ENCODE results near the gene LCORL. TPM values are rescaled to one million over a fixed set of nuclear protein-coding genes. Genes with fewer than 3 reads are reported as not detected.
"Not testable (repeated sequence)": the region's sequence is repeated elsewhere in the genome, so short reads cannot be mapped to it uniquely, and the experiment has no call there.

Gene LCORL
- total and polyA plus RNA-seq, 2 of the 4 experiments (the other 2 are of a cell fraction), result 2.1 to 5.0 TPM

- no peak overlapping the region for H3K27ac ChIP-seq (ENCODE audit: insufficient read depth, low read length)
- H4K91ac ChIP-seq (ENCODE audit: insufficient read depth, low read depth, low read length), result no peak overlapping the region
- H3K23ac ChIP-seq (ENCODE audit: low read depth, low read length), result no peak overlapping the region
- H4K5ac ChIP-seq (ENCODE audit: low read depth, low read length), result no peak overlapping the region
- no peak overlapping the region for H2BK15ac ChIP-seq (ENCODE audit: low read depth, low read length)
- no peaks in the 10 kb centered on the region for H3K79me1 ChIP-seq (ENCODE audit: low read depth in 1 of 2, low read length in 2 of 2)
- TF ChIP-seq MAZ (IDR thresholded peaks at IDR 0.05; ENCODE audit: borderline replicate concordance, low read depth, low read length) (no peak), POLR2A (IDR thresholded peaks at IDR 0.05; ENCODE audit: low read depth, low read length) (no peak), MXI1 (IDR thresholded peaks at IDR 0.05; ENCODE audit: borderline replicate concordance, low read depth, low read length) (no peak), CTCF (conservative IDR thresholded peaks at IDR 0.05; ENCODE audit: low read depth, low read length) (no peak), RFX5 (IDR thresholded peaks at IDR 0.05; ENCODE audit: low read depth, low read length) (no peak), MAFK (IDR thresholded peaks at IDR 0.05; ENCODE audit: low read depth, low read length) (peak; percentile 65)
- dilution Hi-C loops (cut with HindIII; ENCODE audit: low sequenced_read_pairs, unreplicated experiment), result no loop called here
- no peak overlapping the region for H3K56ac ChIP-seq (ENCODE audit: extremely low read depth, insufficient read depth, low read length)
- in situ Hi-C loops (cut with MboI; ENCODE audit: low sequenced_read_pairs), result no loop called here
- H2AFZ ChIP-seq (replicated peaks; ENCODE audit: low read length, poor library complexity), result no peak overlapping the region
- H4K20me1 ChIP-seq (ENCODE audit: insufficient read depth, low read length), result no peaks in the 10 kb centered on the region
- intact Hi-C loops (cut with micrococcal nuclease), result no loop called here
- H4K8ac ChIP-seq (ENCODE audit: low read depth in 2 of 2, low read length in 2 of 2), result no peak overlapping the region
- H2BK120ac ChIP-seq (ENCODE audit: low read depth, low read length), result no peak overlapping the region
- no peak overlapping the region for H3K4me3 ChIP-seq (ENCODE audit: insufficient read depth, low read depth, low read length)
- ChIA-PET POLR2A (ENCODE audit: unreplicated experiment) (no interaction called here), CTCF (interaction anchor here (0.6 to 0.7 kb wide), 3 partner anchors 33 to 226 kb away, joined by 3 to 5 read pairs (median 4); no protein-coding TSS in a partner anchor)
- H3K18ac ChIP-seq (ENCODE audit: low read depth, low read length), result no peak overlapping the region
- ATAC-seq (ENCODE audit: low read depth) (no peak), DNase-seq (no peak)
- no peak overlapping the region for H2AK5ac ChIP-seq (ENCODE audit: low read depth, low read length)
- H3K27me3 ChIP-seq (ENCODE audit: control insufficient read depth, insufficient read depth, low read length), result no peaks in the 10 kb centered on the region
- no peak overlapping the region for H3K4me2 ChIP-seq (ENCODE audit: low read depth, low read length)
- BruUV-seq (replicated peaks), result no TSS peak
- no peak overlapping the region for H3K14ac ChIP-seq (replicated peaks; ENCODE audit: low read depth, low read length)
- H3K4ac ChIP-seq (ENCODE audit: low read depth, low read length), result no peak overlapping the region
- H3K9me3 ChIP-seq (ENCODE audit: control insufficient read depth, insufficient read depth, low read length), result no peaks in the 10 kb centered on the region
- H2BK5ac ChIP-seq (ENCODE audit: low read depth, low read length, poor library complexity, severe bottlenecking), result no peak overlapping the region
- no peak overlapping the region for H2BK20ac ChIP-seq (ENCODE audit: low read depth, low read length)
- H2AK9ac ChIP-seq (replicated peaks; ENCODE audit: low read depth, low read length, poor library complexity), result no peak overlapping the region
- peaks cover 2% of the 10 kb centered on the region; the same call in 1 of the 2 replicates for H3K4me1 ChIP-seq (ENCODE audit: control insufficient read depth, insufficient read depth, low read length)
- H3K36me3 ChIP-seq (ENCODE audit: control insufficient read depth, insufficient read depth, low read length), result no peaks in the 10 kb centered on the region
- H3K9ac ChIP-seq (ENCODE audit: low read depth, low read length), result no peak overlapping the region
- H3K9me1 ChIP-seq (ENCODE audit: insufficient read depth, low read length), result no peaks in the 10 kb centered on the region
These were observed 169.6 kb downstream of the LCORL start for GRCh38 chr4:17851959-17852358.

GRCh38 chr4:17850295-17850694 is 171.3 kb downstream of the LCORL start:
- WGBS, 2 experiments (ENCODE audit: extremely low coverage in 2 of 2, insufficient read length in 1 of 2), result no CpG with 5 or more reads among the region's 1 CpG
- not testable (repeated sequence) for ATAC-seq (ENCODE audit: low read depth)

More at GRCh38 chr4:17850295-17850694, 171.3 kb downstream of the LCORL start:
- H3K56ac ChIP-seq (ENCODE audit: extremely low read depth, insufficient read depth, low read length); H3K4ac ChIP-seq (ENCODE audit: low read depth, low read length); H3K18ac ChIP-seq (ENCODE audit: low read depth, low read length); H2BK120ac ChIP-seq (ENCODE audit: low read depth, low read length); H2BK20ac ChIP-seq (ENCODE audit: low read depth, low read length); H2AK9ac ChIP-seq (replicated peaks; ENCODE audit: low read depth, low read length, poor library complexity); H3K9ac ChIP-seq (ENCODE audit: low read depth, low read length); in situ Hi-C loops (cut with MboI; ENCODE audit: low sequenced_read_pairs); H3K4me1 ChIP-seq (ENCODE audit: control insufficient read depth, insufficient read depth, low read length); H4K5ac ChIP-seq (ENCODE audit: low read depth, low read length); H3K36me3 ChIP-seq (ENCODE audit: control insufficient read depth, insufficient read depth, low read length); H2BK5ac ChIP-seq (ENCODE audit: low read depth, low read length, poor library complexity, severe bottlenecking); DNase-seq; H3K9me3 ChIP-seq (ENCODE audit: control insufficient read depth, insufficient read depth, low read length); H3K4me2 ChIP-seq (ENCODE audit: low read depth, low read length); H3K14ac ChIP-seq (replicated peaks; ENCODE audit: low read depth, low read length); H3K9me1 ChIP-seq (ENCODE audit: insufficient read depth, low read length); H4K20me1 ChIP-seq (ENCODE audit: insufficient read depth, low read length); H3K27ac ChIP-seq (ENCODE audit: insufficient read depth, low read length); H3K23ac ChIP-seq (ENCODE audit: low read depth, low read length); H4K8ac ChIP-seq (ENCODE audit: low read depth in 2 of 2, low read length in 2 of 2); CTCF ChIA-PET; BruUV-seq (replicated peaks); H3K4me3 ChIP-seq (ENCODE audit: insufficient read depth, low read depth, low read length); H4K91ac ChIP-seq (ENCODE audit: insufficient read depth, low read depth, low read length); H3K79me1 ChIP-seq (ENCODE audit: low read depth in 1 of 2, low read length in 2 of 2); H2AK5ac ChIP-seq (ENCODE audit: low read depth, low read length); H2BK15ac ChIP-seq (ENCODE audit: low read depth, low read length); H3K27me3 ChIP-seq (ENCODE audit: control insufficient read depth, insufficient read depth, low read length); H2AFZ ChIP-seq (replicated peaks; ENCODE audit: low read length, poor library complexity); POLR2A ChIA-PET (ENCODE audit: unreplicated experiment); intact Hi-C loops (cut with micrococcal nuclease); dilution Hi-C loops (cut with HindIII; ENCODE audit: low sequenced_read_pairs, unreplicated experiment): not testable (repeated sequence)
